ENCODE data around the gene IRF3.

Gene IRF3

DNA sequence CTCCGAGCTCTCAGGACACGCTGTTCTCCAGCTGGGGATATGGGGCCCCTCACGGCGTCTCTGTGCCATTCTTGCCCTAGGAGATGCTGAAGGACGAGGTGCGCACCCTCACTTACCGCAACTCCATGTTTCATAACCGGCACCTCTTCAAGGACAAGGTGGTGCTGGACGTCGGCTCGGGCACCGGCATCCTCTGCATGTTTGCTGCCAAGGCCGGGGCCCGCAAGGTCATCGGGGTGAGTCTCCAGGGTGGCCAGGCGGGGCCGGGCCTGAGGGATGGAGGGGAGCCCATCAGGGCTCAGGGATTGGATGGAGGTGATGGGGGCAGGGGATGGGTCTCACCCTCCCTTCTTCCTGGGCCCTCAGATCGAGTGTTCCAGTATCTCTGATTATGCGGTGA lies 16.2 kb upstream of the IRF3 start:
- Mint-ChIP-seq H3K27ac (no peak overlapping the region), H3K4me1 (ENCODE audit: low read depth) (peaks cover 20% of the 10 kb centered on the region), H3K9me3 (no peaks in the 10 kb centered on the region), H3K27me3 (ENCODE audit: low read depth) (no peaks in the 10 kb centered on the region), H3K4me3 (no peak overlapping the region), H3K36me3 (ENCODE audit: low read depth) (peaks cover 27% of the 10 kb centered on the region)
- DNase-seq (ENCODE audit: low spot score), result no peak

DNA sequence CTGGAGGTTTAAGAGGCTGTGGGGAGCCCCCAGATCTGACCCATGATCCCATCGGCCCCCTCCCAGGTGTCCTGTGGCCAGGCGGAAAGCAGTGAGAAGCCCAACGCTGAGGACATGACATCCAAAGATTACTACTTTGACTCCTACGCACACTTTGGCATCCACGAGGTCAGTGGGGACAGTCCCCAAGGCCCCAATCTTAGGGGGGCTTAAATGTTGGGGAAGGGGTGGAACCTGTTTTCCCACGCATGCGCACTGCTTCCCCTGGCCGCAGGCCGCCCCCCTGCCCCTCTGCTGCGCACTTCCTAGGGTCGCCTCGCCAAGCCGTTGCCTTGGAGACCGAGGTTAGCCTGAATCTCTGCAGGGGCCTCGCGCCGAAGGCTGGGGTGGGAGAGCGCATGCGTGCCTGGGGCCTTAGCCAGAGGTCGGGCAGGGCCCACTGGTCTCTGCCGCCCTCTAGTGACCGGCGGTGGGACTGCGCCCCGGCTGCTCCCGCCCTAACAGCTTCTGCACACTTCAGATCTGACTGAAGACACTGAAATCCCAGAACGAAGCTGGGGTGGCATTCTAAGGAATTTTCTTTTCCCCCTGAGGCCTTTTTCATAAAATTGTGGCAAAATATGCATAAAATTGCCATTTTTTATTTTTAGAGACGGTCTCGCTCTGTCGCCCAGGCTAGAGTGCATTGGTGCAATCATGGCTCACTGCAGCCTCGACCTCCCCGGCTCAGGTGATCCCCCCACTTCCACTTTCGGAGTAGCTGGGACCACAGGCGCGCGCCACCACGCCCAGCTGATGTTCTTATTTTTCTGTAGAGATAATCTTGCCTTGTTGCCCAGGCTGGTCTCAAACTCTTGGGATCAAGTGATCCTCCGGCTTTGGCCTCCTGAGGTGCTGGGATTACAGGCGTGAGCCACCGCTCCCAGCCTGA lies 15.0 kb upstream of the IRF3 start:
- Mint-ChIP-seq H3K36me3 (ENCODE audit: low read depth) (peaks cover 24% of the 10 kb centered on the region), H3K4me3 (no peak overlapping the region), H3K9me3 (no peaks in the 10 kb centered on the region), H3K27ac (peak overlapping the region; percentile 45), H3K27me3 (ENCODE audit: low read depth) (no peaks in the 10 kb centered on the region), H3K4me1 (ENCODE audit: low read depth) (peaks cover 25% of the 10 kb centered on the region)
- DNase-seq (ENCODE audit: low spot score), result peak; percentile 90

DNA sequence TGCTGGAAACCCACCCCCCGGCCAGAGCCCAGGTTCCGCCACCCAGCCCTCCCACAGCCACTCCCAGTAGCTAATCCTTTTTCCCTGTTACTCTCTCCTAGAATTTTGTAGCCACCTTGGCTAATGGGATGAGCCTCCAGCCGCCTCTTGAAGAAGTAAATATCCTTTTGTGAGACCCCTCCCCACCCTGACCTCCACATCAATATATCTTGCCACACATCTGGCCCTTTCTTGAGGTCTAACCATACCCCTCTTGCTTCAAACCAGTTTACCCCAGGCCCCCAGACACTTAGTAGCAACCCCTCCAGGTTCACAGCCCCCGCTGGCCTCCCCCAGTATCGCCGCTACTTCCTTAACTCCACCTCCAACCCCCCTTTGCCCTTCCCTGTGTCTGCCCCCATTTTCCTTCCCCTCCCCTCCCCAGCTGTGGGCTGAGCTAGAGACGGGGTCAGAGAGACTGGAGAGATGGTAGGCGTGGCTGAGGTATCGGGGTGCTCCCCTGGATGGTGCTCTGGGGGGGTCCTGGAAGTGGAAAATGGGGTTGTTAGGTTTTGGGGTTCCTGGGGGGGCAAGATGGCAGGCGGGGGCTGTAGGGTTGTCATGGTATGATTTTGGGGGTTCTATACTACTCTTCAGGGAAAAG lies 14.2 kb upstream of the IRF3 start:
- Mint-ChIP-seq H3K27ac (peak overlapping the region; percentile 45), H3K4me3 (peak overlapping the region; percentile 21), H3K9me3 (no peaks in the 10 kb centered on the region), H3K27me3 (ENCODE audit: low read depth) (no peaks in the 10 kb centered on the region), H3K4me1 (ENCODE audit: low read depth) (peaks cover 25% of the 10 kb centered on the region), H3K36me3 (ENCODE audit: low read depth) (peaks cover 20% of the 10 kb centered on the region)
- DNase-seq (ENCODE audit: low spot score), result no peak

DNA sequence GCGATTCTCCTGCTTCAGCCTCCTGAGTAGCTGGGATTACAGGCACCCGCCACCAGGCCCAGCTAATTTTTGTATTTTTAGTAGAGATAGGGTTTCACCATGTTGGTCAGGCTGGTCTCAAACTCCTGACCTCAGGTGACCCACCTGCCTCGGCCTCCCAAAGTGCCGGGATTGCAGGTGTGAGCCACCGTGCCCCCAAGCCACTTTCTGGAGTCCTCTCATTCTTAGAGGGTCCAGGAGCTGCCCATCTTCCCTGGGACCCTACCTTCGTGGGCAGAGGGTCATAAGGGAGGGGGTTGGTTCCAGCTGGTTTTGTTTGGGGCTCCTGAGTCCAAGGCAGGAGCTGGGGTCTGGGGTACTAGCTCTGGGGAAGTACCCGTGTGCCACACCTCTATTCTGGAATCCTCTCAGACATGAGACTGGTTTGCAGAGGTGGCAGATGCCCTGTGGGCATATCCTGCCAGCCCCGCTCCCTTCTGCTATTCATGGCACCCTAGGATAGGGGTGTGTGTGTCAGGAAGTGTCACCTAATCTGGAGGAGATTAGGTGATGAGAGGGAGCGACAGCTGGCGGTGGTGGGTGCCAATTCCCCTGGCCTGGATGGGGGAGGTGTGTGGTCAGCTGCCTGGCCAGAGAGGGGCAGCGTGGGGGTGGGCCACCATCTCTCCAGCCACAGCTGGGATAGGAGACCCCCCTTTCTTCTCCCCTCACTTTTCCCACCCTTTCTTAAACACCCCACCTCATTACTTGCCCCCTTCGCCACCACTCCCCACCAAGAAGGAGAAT lies 13.5 kb upstream of the IRF3 start:
- Mint-ChIP-seq H3K4me3 (peak overlapping the region; percentile 18), H3K27me3 (ENCODE audit: low read depth) (no peaks in the 10 kb centered on the region), H3K4me1 (ENCODE audit: low read depth) (peaks cover 25% of the 10 kb centered on the region)

DNA sequence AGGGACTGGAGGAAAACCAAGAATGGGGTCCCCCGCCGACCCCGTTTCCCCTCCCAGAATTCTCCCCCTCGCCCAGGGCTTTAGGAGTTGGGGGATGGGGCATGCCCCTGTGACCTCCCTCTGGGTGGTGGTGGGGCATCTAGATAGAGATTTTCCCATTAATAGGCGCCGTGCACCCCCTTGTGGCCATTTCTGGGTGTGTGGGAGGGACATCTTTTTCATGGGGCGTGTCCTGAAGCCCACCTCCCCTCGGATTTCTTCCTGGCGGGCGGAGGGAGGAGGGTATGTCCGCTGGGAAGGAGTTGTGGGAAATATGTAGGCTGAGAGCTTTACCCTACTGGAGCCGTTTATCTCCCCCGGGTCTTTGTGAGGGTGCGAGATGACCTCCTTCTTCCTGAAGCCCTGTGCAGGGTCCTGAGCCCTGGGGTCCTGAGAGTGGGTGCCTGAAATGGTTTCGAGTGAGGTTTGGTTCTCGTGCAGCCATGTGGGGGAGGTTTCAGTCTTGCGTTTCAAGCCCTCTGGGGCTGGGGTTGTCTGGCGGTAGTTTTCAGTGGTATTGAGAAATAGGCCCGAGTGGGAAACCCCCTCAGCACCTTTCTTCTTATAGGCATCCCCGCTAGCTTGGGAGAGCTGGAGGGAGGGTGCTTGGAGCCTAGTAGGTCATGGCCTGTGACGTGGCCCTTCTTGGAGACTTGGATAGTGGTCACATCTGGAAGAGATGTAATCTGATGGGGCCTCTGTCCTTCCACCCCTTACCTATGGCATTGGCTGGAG lies 12.4 kb upstream of the IRF3 start:
- Mint-ChIP-seq H3K36me3 (ENCODE audit: low read depth) (peaks cover 15% of the 10 kb centered on the region), H3K4me3 (peak overlapping the region; percentile 89), H3K27ac (peak overlapping the region; percentile 87), H3K4me1 (ENCODE audit: low read depth) (peaks cover 27% of the 10 kb centered on the region), H3K27me3 (ENCODE audit: low read depth) (no peaks in the 10 kb centered on the region), H3K9me3 (no peaks in the 10 kb centered on the region)
- DNase-seq (ENCODE audit: low spot score), result peak; percentile 75

More for the DNA sequence above, 13.5 kb upstream of the IRF3 start:
- Mint-ChIP-seq H3K9me3 (no peaks in the 10 kb centered on the region), H3K36me3 (ENCODE audit: low read depth) (peaks cover 18% of the 10 kb centered on the region), H3K27ac (no peak overlapping the region)
- DNase-seq (ENCODE audit: low spot score), result no peak

DNA sequence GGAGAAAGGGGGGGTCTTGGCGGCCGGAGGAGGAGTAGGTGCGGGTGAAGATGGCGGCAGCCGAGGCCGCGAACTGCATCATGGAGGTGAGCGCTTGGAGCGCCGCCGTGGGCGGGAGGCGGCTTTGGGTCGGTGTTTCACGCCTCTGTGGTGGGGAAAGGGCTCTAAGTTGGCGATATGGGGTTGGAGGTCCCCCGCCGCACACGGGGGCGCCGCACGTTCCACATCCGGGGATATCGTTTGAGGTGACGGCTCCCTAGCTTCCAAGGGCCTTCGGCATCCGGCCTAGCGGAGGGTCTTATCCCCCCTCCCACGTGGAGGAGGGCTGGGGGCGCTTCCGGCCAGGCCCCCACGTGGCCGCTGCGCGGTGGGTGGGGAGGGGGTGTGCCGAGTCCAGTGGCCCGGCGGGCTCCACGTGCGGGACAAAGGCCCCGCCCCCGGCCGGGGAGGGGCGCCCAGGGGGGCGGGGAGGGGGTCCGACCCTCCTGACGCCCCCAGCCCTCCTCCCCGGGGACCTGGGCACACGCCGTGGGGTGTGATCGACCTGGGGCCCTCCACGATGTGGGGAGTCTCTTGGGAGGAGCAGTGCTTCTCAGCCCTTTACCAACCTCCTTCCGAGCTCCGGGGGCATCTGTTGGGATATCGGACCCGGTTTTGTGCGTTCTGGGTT lies 11.7 kb upstream of the IRF3 start, which contains the start of gene PRMT1:
Gene PRMT1, plus strand, starts transcription at position 41 of the 670 bp plus-strand sequence. Its CDS starts 10 bp downstream, at position 51.
- DNase-seq (ENCODE audit: low spot score), result peak; percentile 57
- Mint-ChIP-seq H3K4me3 (peak within 1 kb of the TSS; percentile 97), H3K36me3 (ENCODE audit: low read depth) (peaks cover 14% of the 10 kb centered on the region), H3K27me3 (ENCODE audit: low read depth) (no peaks in the 10 kb centered on the region), H3K9me3 (no peaks in the 10 kb centered on the region), H3K27ac (peak within 1 kb of the TSS; percentile 98), H3K4me1 (ENCODE audit: low read depth) (peaks cover 27% of the 10 kb centered on the region)

DNA sequence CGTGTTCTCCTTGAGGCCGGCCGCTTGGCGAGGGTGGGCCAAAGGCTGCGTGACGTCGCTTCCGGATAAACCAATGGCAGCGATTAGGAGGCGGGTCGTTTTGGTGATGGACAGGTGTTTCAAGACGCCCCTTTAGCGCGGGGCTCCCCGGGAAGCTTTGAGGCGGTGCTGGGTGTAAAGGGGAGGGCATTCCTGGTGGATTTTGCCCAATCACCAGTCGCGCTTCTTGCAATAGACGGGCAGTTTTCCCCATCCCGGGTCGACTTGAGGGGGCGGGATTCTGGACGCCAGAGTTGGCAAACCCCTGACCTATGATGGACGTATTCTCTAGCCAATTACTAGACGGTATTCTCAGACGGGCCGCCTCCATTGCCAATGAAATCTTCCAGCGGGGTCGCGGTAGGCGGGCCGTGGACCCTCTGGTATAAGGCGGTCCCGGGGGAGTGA lies 11.2 kb upstream of the IRF3 start:
- H3K4me1 Mint-ChIP-seq (ENCODE audit: low read depth), result peaks cover 29% of the 10 kb centered on the region
- H3K36me3 Mint-ChIP-seq (ENCODE audit: low read depth), result peaks cover 14% of the 10 kb centered on the region
- peak overlapping the region; percentile 97 for H3K4me3 Mint-ChIP-seq
- peak overlapping the region; percentile 98 for H3K27ac Mint-ChIP-seq
- DNase-seq (ENCODE audit: low spot score), result peak; percentile 98
- no peaks in the 10 kb centered on the region for H3K9me3 Mint-ChIP-seq
- no peaks in the 10 kb centered on the region for H3K27me3 Mint-ChIP-seq (ENCODE audit: low read depth)

DNA sequence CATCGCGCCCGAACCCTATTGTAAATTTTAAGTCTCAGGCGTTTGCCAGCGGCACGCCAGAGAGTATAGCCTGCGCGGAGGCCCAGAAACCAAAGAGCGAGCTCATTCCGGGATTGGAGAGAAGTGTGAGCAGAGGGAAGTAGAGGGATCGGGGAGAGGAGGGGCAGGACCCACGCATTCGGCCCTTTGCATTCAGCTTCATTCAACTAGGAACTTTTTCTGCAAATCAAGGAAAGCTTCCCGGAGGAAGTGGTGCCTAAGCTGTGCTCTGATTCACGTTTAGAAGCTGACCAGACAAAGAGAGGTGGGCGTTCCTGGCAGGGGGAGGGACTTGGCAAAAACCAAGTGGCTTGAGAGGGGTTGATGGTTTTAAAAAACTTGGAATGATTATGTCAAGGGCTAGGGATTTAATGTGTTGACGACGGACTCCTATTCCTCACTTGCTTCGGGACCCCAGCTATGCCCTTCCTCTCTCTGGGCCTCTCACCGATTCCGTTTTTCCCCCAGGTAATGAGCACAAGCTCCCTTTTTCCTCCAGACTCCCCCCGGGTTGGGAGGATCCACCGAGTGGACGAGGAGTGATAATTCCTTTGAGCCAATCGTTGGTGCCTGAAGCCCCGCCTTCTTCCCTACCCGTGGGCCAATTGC lies 10.6 kb upstream of the IRF3 start:
- peak overlapping the region; percentile 98 for H3K27ac Mint-ChIP-seq
- H3K4me1 Mint-ChIP-seq (ENCODE audit: low read depth), result peaks cover 30% of the 10 kb centered on the region
- DNase-seq (ENCODE audit: low spot score), result no peak
- no peaks in the 10 kb centered on the region for H3K27me3 Mint-ChIP-seq (ENCODE audit: low read depth)
- no peaks in the 10 kb centered on the region for H3K9me3 Mint-ChIP-seq
- H3K4me3 Mint-ChIP-seq, result peak overlapping the region; percentile 97
- H3K36me3 Mint-ChIP-seq (ENCODE audit: low read depth), result peaks cover 14% of the 10 kb centered on the region

DNA sequence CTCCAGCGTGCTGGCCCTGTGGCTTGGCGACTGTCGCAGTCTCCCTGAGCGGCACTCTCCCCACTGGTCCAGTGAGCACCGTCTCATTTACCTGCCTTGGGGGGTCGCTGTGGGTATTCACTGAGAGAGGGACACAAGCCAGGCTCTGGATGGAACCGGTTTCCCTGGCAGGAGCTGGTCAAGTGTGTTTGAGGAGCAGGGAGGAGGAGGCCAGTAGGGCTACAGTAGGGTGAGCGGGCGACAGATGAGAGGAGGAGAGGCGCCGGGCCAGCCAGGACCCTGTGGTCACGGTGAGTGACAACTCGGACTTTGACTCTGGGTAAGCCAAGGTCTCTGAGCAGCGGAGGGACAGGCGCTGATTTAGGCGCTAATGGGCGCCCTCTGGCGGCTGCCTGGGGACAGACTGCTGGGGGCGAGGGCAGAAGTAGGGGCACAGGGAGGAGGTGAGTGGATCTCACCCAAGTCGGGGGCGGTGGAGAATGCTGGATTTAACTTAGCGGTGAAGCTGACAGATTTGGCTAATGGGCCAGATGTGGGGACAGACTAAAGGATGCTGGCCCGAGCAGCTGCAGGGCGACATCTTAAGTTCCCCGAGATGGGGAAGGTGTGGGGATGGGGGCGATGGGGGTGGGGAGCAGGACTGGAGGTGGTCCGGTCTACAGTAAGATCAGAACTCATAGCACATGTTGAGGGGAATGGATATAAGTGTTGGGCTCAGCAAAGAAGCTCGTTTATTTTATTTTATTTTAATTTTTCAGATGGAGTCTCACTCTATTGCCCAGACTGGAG lies 6.7 kb upstream of the IRF3 start:
- DNase-seq (ENCODE audit: low spot score), result peak; percentile 68
- Mint-ChIP-seq H3K27ac (peak overlapping the region; percentile 53), H3K4me1 (ENCODE audit: low read depth) (peaks cover 17% of the 10 kb centered on the region), H3K27me3 (ENCODE audit: low read depth) (no peaks in the 10 kb centered on the region), H3K9me3 (no peaks in the 10 kb centered on the region), H3K36me3 (ENCODE audit: low read depth) (peaks cover 22% of the 10 kb centered on the region), H3K4me3 (no peak overlapping the region)

DNA sequence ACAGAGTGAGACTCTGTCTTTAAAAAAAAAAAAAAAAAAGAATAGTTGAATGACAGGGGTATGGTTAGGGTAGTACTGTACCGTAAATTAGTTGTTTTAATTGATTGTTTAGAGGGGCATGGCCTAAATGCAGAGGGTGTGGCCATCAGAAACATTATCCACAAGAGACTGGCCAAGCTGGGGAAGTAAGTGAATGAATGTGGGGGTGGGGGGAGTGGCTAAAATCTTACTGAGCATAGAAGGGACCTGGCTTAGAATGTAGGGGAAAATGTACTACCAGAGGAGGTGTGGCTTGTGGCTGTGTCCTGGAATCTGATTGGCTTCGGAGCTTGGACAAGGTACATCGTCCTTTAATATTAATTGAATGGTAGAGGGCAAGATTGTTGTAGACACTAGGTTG lies 3.9 kb upstream of the IRF3 start:
- H3K36me3 Mint-ChIP-seq (ENCODE audit: low read depth), result peaks cover 33% of the 10 kb centered on the region
- H3K4me3 Mint-ChIP-seq, result no peak overlapping the region
- H3K4me1 Mint-ChIP-seq (ENCODE audit: low read depth), result peaks cover 28% of the 10 kb centered on the region
- no peak for DNase-seq (ENCODE audit: low spot score)
- H3K9me3 Mint-ChIP-seq, result no peaks in the 10 kb centered on the region
- H3K27me3 Mint-ChIP-seq (ENCODE audit: low read depth), result no peaks in the 10 kb centered on the region
- no peak overlapping the region for H3K27ac Mint-ChIP-seq

DNA sequence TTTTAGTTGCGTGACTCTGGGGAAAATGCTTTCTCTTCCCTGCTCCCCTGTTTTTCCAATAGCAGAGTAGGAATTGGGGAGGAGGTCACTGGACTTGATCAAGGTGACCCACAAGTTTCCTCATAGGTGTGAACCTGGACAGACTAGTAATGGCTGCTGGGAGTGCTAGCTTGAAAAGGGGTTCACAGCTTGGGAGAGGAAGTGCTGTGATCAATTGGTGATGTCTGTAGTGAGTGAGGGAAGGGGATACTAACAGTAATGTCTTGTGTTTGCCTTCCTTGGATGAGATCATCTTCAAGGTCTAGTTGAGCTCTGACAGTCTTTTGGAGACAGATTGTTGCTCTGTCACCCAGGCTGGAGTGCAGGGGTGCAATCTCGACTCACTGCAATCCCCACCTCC lies 1.8 kb upstream of the IRF3 start:
- H3K36me3 Mint-ChIP-seq (ENCODE audit: low read depth), result peaks cover 39% of the 10 kb centered on the region

DNA sequence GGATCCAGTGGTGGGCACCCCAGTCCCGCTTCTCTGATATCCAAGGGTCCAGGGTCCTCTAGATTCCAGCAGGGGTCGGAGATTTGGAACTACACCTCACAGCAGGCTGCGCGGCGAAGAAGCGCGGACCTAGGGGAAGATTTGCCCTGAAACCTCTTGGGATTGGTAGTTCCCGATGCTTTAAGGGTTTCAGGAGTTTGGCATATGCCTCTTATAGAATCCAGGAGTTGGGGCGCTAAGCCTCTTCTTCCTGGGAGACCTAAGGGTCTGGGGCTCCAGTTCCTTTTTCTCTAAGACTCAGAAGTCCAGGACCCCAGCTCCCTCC lies 425 bp upstream of the IRF3 start:
- DNase-seq (ENCODE audit: low spot score), result no peak
- peaks cover 32% of the 10 kb centered on the region for H3K36me3 Mint-ChIP-seq (ENCODE audit: low read depth)
- H3K4me1 Mint-ChIP-seq (ENCODE audit: low read depth), result peaks cover 29% of the 10 kb centered on the region
- H3K27ac Mint-ChIP-seq, result peak overlapping the region; percentile 96
- peak overlapping the region; percentile 98 for H3K4me3 Mint-ChIP-seq
- H3K27me3 Mint-ChIP-seq (ENCODE audit: low read depth), result no peaks in the 10 kb centered on the region
- H3K9me3 Mint-ChIP-seq, result no peaks in the 10 kb centered on the region

More for the DNA sequence above, 1.8 kb upstream of the IRF3 start:
- Mint-ChIP-seq H3K27ac (peak overlapping the region; percentile 96), H3K27me3 (ENCODE audit: low read depth) (no peaks in the 10 kb centered on the region), H3K4me1 (ENCODE audit: low read depth) (peaks cover 36% of the 10 kb centered on the region), H3K4me3 (peak overlapping the region; percentile 98), H3K9me3 (no peaks in the 10 kb centered on the region)
- no peak for DNase-seq (ENCODE audit: low spot score)
